Kidney (tissue), 14 donors: ENCODE measurements around the gene TMEM266. TPM values are rescaled to one million over a fixed set of nuclear protein-coding genes. Genes with fewer than 3 reads are reported as not detected.

Experiments used
- DNase-seq, 5 donors: peaks; one replicate each; pipeline ENCODE4 v3.0.0-alpha.2; 2013 to 2020
- FAIRE-seq: peaks from 2 replicates; lab custom pipeline; 2012; peaks lifted over from hg19 to GRCh38; lab: Jason Lieb, UNC
- H3K27ac ChIP-seq, 2 donors: one replicate each; pipeline ENCODE4 v1.7.0; 2013; ENCODE audit warnings: low read depth in 2 of 2, low read length in 2 of 2, inconsistent platforms in 1 of 2
- H3K27me3 ChIP-seq: one replicate; pipeline ENCODE4 v1.7.1; 2013; ENCODE audit warnings: low read length, inconsistent platforms; ENCODE audit not compliant: control insufficient read depth, insufficient read depth
- H3K36me3 ChIP-seq, 3 donors: one replicate each; pipeline versions ENCODE4 v1.7.0 to v1.7.1; 2013; ENCODE audit warnings: low read length in 3 of 3, control low read depth in 1 of 3, inconsistent platforms in 1 of 3; ENCODE audit not compliant: insufficient read depth in 3 of 3, control insufficient read depth in 2 of 3
- H3K4me1 ChIP-seq, 3 donors: one replicate each; pipeline versions ENCODE4 v1.7.0 to v1.7.1; 2013; ENCODE audit warnings: low read length in 3 of 3, inconsistent platforms in 1 of 3, low read depth in 1 of 3; ENCODE audit not compliant: control insufficient read depth in 2 of 3, insufficient read depth in 2 of 3
- H3K4me3 ChIP-seq, 3 donors: one replicate each; pipeline versions ENCODE4 v1.7.0 to v1.8.1; 2013; ENCODE audit warnings: low read length in 3 of 3, control low read depth in 1 of 3, inconsistent platforms in 1 of 3
- H3K9ac ChIP-seq, 3 donors: one replicate each; pipeline versions ENCODE4 v1.7.0 to v1.7.1; 2013; ENCODE audit warnings: low read length in 3 of 3, control low read depth in 1 of 3, inconsistent platforms in 1 of 3
- H3K9me3 ChIP-seq, 3 donors: one replicate each; pipeline versions ENCODE4 v1.7.0 to v1.7.1; 2013; ENCODE audit warnings: low read length in 3 of 3, control low read depth in 1 of 3, inconsistent platforms in 1 of 3; ENCODE audit not compliant: control insufficient read depth in 2 of 3, insufficient read depth in 1 of 3
- intact Hi-C: fragments of 100-400 bp; cut with DNase I; formaldehyde crosslinking; loops from one replicate; pipeline ENCODE4 v1.11.1; 2022
- polyA plus RNA-seq: library from polyadenylated mRNA; stranded (reverse); fragments of 350-450 nt; fragmentation: Illumina TruSeq; extraction: RNeasy Lipid Tissue Mini Kit (QIAGEN cat#74804); gene quantifications from one replicate; pipeline ENCODE4 v1.2.3, GENCODE V29; 2014; ENCODE audit warnings: low read depth, low replicate concordance; ENCODE audit not compliant: insufficient read depth
- total RNA-seq: library from RNA; stranded (reverse); fragmentation: NEBNext Ultra II Directional; extraction: Animal tissue kit (Norgen Biotek cat#: 25700); gene quantifications from one replicate; pipeline ENCODE4 v1.2.1, GENCODE V29; 2021
- TF ChIP-seq, protein P1 (sequence below): IDR thresholded peaks from 3 replicates; pipeline ENCODE4 v1.5.1; 2012; ENCODE audit warnings: mild to moderate bottlenecking, moderate library complexity, borderline replicate concordance; ENCODE audit not compliant: insufficient read depth; ENCODE audit errors: extremely low read depth
- donor health status: control.
- donor health status: control.
- donor health status: control.
- donor health status: control.
- donor health status: control.
- donor health status: DM: yes; HTN: yes; CAD: no.
- donor health status: Normal renal cell carcinoma (clear cell type).

Gene TMEM266
- total and polyA plus RNA-seq, 2 donors from 2014 or later, result 0.72 to 3.1 TPM

DNA sequence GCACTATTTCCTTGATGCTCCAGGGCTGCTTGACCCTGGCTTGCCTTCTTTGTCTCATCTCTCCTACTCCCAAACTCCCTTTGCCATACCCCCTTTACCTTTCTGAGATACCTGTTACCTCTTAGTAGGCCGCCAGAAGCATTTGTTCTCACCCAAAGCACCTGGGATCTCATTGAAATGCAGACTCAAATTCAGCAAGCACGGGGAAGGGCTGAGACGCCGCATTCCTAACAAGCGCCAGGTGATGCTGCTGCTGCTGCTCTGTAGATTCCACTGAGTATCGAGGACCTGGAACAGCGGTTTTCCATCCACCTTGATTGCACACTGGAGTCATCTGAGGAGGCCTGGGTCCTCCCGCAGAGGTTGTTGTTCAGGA is 91.8 kb downstream of the TMEM266 start:
- intact Hi-C loops, result no loop called here
- Histone ChIP-seq H3K9me3 (no peaks in the 10 kb centered on the region), H3K27ac (no peak overlapping the region), H3K36me3 (no peaks in the 10 kb centered on the region), H3K27me3 (no peaks in the 10 kb centered on the region), H3K4me1 (peaks cover 0 to 3% (median 0%) of the 10 kb centered on the region in 3 donors), H3K9ac (no peak overlapping the region), H3K4me3 (no peak overlapping the region)
- FAIRE-seq (no peak), DNase-seq (no peak)
- TF ChIP-seq, protein P1, sequence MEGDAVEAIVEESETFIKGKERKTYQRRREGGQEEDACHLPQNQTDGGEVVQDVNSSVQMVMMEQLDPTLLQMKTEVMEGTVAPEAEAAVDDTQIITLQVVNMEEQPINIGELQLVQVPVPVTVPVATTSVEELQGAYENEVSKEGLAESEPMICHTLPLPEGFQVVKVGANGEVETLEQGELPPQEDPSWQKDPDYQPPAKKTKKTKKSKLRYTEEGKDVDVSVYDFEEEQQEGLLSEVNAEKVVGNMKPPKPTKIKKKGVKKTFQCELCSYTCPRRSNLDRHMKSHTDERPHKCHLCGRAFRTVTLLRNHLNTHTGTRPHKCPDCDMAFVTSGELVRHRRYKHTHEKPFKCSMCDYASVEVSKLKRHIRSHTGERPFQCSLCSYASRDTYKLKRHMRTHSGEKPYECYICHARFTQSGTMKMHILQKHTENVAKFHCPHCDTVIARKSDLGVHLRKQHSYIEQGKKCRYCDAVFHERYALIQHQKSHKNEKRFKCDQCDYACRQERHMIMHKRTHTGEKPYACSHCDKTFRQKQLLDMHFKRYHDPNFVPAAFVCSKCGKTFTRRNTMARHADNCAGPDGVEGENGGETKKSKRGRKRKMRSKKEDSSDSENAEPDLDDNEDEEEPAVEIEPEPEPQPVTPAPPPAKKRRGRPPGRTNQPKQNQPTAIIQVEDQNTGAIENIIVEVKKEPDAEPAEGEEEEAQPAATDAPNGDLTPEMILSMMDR, result no peak

- DNase-seq, result peak in 1 of 5 donors; percentile 51
- H3K9ac ChIP-seq, result no peak overlapping the region
- H3K9me3 ChIP-seq, result no peaks in the 10 kb centered on the region
- TF ChIP-seq, protein P1, result no peak
- peaks cover 0 to 3% (median 0%) of the 10 kb centered on the region in 3 donors for H3K4me1 ChIP-seq
- no peak overlapping the region for H3K27ac ChIP-seq
- H3K4me3 ChIP-seq, result no peak overlapping the region
- no peaks in the 10 kb centered on the region for H3K36me3 ChIP-seq
- no peaks in the 10 kb centered on the region for H3K27me3 ChIP-seq
- FAIRE-seq, result no peak
- intact Hi-C loops, result no loop called here
These were observed 92.4 kb downstream of the TMEM266 start for GRCh38 chr15:76152197-76152596.

GRCh38 chr15:76153241-76154197 is 93.7 kb downstream of the TMEM266 start:
- Histone ChIP-seq H3K4me1 (no peaks in the 10 kb centered on the region), H3K9ac (no peak overlapping the region), H3K27me3 (no peaks in the 10 kb centered on the region), H3K36me3 (no peaks in the 10 kb centered on the region), H3K27ac (no peak overlapping the region), H3K4me3 (no peak overlapping the region), H3K9me3 (no peaks in the 10 kb centered on the region)
- peak in 1 of 5 donors; percentile 48 for DNase-seq
- intact Hi-C loops, result no loop called here
- TF ChIP-seq, protein P1, result no peak
- FAIRE-seq, result no peak
